ENCODE data around the gene MYH3. TPM values are rescaled to one million over a fixed set of nuclear protein-coding genes. Genes with fewer than 3 reads are reported as not detected.

The MYH3 gene
- total RNA-seq, 4 donors from 2014 or later = 1.2 to 1.5 (median 1.4) TPM

- intact Hi-C loops (cut with DNase I; ENCODE audit: low total_unique reads) = no loop called here
- peak in 1 of 2 donors; percentile 29 for DNase-seq (ENCODE audit: low spot score in 2 of 2)
- no peak overlapping the region for H3K4me3 ChIP-seq (ENCODE audit: low read depth, poor library complexity, severe bottlenecking)
- WGBS, 2 donors = 43 to 46% methylated on average over 4 of the region's 4 CpGs
- TF ChIP-seq POLR2A (IDR thresholded peaks at IDR 0.05) = no peak
- TF ChIP-seq, protein P1, sequence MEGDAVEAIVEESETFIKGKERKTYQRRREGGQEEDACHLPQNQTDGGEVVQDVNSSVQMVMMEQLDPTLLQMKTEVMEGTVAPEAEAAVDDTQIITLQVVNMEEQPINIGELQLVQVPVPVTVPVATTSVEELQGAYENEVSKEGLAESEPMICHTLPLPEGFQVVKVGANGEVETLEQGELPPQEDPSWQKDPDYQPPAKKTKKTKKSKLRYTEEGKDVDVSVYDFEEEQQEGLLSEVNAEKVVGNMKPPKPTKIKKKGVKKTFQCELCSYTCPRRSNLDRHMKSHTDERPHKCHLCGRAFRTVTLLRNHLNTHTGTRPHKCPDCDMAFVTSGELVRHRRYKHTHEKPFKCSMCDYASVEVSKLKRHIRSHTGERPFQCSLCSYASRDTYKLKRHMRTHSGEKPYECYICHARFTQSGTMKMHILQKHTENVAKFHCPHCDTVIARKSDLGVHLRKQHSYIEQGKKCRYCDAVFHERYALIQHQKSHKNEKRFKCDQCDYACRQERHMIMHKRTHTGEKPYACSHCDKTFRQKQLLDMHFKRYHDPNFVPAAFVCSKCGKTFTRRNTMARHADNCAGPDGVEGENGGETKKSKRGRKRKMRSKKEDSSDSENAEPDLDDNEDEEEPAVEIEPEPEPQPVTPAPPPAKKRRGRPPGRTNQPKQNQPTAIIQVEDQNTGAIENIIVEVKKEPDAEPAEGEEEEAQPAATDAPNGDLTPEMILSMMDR (IDR thresholded peaks at IDR 0.05) = no peak
These were observed 36.3 kb downstream of the MYH3 start for GRCh38 chr17:10620823-10621222.

DNA sequence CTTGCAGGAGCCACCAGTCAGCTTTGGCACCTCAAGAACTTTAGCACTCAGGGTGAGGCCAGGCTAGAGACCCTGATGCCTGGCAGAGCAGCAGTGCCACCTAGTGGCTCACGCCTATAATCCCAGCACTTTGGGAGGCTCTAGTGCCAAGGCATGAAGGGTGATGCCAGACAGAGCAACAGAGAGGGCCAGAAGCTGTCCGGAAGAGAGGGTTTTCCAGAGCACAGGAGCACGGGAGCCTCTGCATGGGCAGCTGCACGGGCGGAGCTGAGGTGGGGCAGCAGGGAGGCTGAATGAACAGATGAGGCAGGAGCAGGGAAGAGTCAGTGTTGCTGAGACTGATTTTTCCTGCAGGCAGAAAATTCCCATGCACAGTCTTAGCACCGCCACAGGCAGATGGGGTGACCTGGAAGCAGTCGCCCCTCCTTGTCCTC, 38.9 kb downstream of the MYH3 start:
- 9 to 13% methylated on average over 7 of the region's 7 CpGs for WGBS, 2 donors
- H3K4me3 ChIP-seq (ENCODE audit: low read depth, poor library complexity, severe bottlenecking) = no peak overlapping the region
- peak; percentile 47 to 88 for DNase-seq (ENCODE audit: low spot score in 2 of 2)
- intact Hi-C loops (cut with DNase I; ENCODE audit: low total_unique reads) = loop anchor here (10.0 kb wide), 1 partner anchor 293 kb away; no protein-coding TSS in a partner anchor
- TF ChIP-seq POLR2A (IDR thresholded peaks at IDR 0.05) = no peak
- TF ChIP-seq, protein P1 (IDR thresholded peaks at IDR 0.05) = peak in 1 of 3 donors; percentile 71

GRCh38 chr17:10617120-10617505, 40.0 kb downstream of the MYH3 start:
- intact Hi-C loops (cut with DNase I; ENCODE audit: low total_unique reads) = loop anchor here (10.0 kb wide), 1 partner anchor 292 kb away; no protein-coding TSS in a partner anchor
- no peak overlapping the region for H3K4me3 ChIP-seq (ENCODE audit: low read depth, poor library complexity, severe bottlenecking)
- DNase-seq (ENCODE audit: low spot score in 2 of 2) = no peak
- 76 to 88% methylated on average over 6 of the region's 6 CpGs for WGBS, 2 donors
- no peak for TF ChIP-seq POLR2A (IDR thresholded peaks at IDR 0.05)
- TF ChIP-seq, protein P1 (IDR thresholded peaks at IDR 0.05) = no peak

- DNase-seq (ENCODE audit: low spot score in 2 of 2) = peak; percentile 78 to 97
- intact Hi-C loops (cut with DNase I; ENCODE audit: low total_unique reads) = loop anchor here (10.0 kb wide), 1 partner anchor 292 kb away; no protein-coding TSS in a partner anchor
- H3K4me3 ChIP-seq (ENCODE audit: low read depth, poor library complexity, severe bottlenecking) = no peak overlapping the region
- WGBS, 2 donors = 34 to 36% methylated on average over 9 of the region's 9 CpGs
- TF ChIP-seq, protein P1 (IDR thresholded peaks at IDR 0.05) = peak in 1 of 3 donors; percentile 91
- TF ChIP-seq POLR2A (IDR thresholded peaks at IDR 0.05) = no peak
These were observed 40.5 kb downstream of the MYH3 start for GRCh38 chr17:10616502-10617119.

DNA sequence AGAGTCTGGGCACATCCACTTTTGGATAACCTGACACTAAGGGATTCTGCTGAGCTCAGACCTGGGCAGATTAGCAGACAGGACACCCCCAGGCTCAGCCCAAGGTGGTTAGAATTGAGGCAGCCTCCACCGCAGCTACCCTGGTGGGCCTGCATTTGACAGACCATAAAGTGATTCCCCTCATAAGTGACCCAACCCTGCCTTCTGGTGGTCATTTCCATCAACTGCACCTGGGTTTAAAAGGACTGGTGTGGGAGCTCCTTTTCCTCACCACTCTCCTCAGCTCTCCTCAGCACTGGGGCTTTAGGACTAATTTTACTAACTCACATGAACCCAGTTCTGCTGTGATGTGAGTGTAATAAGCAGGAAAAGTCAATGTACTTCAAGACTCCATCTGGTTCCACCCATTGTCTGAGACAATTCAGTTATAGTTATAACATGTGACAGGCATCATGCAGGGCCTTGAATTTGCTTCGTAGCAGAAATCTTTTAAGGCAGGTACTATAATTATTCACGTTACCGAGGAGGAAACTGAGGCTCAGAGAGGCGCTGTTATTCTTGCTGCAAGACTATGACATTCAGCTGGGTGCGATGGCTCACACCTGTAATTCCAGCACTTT, 42.5 kb downstream of the MYH3 start:
- intact Hi-C loops (cut with DNase I; ENCODE audit: low total_unique reads) = loop anchor here (10.0 kb wide), 1 partner anchor 290 kb away; no protein-coding TSS in a partner anchor
- no peak overlapping the region for H3K4me3 ChIP-seq (ENCODE audit: low read depth, poor library complexity, severe bottlenecking)
- no peak for TF ChIP-seq POLR2A (IDR thresholded peaks at IDR 0.05)
- TF ChIP-seq, protein P1 (IDR thresholded peaks at IDR 0.05) = no peak
- 66 to 68% methylated on average over 6 of the region's 6 CpGs for WGBS, 2 donors
- DNase-seq (ENCODE audit: low spot score in 2 of 2) = peak in 1 of 2 donors; percentile 85

Data from lower leg skin (tissue), 4 donors.